Central memory CD4-positive, alpha-beta T cell (primary cell): ENCODE data around the gene GTF3C2.
A peak's percentile ranks its signal among the peaks of the same experiment; 100 is the strongest.
"Not testable (repeated sequence)": the region's sequence is repeated elsewhere in the genome, so short reads cannot be mapped to it uniquely, and the experiment has no call there.

Experiments
- DNase-seq: peaks from one replicate; pipeline ENCODE4 v3.0.0; 2022

Gene GTF3C2

DNA sequence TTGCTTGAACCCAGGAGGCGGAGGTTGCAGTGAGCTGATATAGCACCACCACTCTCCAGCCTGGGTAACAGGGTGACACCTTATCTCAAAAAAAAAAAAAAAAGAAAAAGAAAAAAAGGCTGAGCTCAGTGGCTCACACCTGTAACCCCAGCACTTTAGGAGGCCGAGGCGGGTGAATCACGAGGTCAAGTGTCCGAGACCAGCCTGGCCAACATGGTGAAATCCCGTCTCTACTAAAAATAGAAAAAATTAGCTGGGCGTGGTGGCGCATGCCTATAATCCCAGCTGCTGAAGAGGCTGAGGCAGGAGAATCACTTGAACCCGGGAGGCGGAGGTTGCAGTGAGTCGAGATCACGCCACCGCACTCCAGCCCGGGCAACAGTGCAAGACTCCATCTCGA, 36.7 kb downstream of the GTF3C2 start:
- not testable (repeated sequence) for DNase-seq

DNA sequence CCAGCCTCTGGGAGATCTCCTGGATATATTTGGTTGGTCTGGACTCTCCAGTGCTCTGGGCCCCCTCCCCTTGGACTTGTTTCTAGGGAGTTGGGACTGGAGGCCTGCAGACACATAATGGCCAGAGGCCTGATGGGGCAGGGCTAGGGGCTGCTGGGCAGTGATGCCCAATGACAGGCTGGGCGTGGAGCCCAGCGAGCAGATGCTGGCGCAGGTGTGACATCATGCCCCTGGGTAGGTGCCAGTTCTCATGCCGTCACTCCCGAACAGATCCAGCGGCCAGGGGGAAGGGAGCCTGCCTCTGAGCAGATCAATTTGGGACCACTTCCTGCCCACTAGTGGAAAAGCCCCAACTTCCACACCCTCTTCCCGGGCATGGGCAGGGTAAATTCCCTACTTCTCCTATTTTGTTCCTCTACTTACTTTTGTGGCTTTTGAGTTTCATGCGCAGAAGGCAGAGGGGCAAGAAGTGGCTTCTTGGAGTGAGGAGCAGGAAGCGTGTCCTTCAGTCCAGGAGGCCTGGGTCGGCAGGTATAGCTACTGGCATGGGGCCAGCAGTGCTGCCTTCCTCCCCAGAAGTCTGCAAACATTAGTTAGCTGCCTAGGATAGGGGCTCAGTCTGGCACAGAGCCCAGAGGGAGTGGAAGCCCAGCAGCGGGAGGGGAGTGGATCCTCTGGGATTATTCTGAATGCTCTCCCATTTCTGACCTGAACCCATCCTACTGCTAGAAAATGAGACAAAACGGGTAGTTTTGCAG, 39.7 kb downstream of the GTF3C2 start:
- no peak for DNase-seq

- no peak for DNase-seq
Observed at GRCh38 chr2:27315122-27315521, 41.4 kb downstream of the GTF3C2 start.

DNA sequence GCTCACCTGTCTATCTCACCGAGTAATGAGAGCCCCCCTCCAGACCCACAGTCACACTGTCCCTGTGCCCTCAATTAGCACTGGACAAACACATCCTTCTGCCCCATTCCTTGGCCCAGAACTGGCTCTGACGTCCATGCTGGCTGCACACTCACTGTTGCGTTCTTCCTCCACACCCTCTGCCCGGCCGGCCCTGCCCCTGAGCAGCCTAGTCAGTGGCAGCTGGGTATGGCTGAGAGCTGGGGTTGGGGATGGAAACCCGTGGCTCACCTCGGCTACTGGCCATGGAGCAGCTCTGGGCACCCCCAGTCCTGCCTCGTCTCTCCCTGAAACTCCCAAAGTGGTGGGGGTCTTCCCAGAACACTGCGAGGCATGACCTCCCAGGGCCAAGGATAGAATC, 41.9 kb downstream of the GTF3C2 start:
- no peak for DNase-seq

GRCh38 chr2:27313882-27314645, 42.5 kb downstream of the GTF3C2 start:
- no peak for DNase-seq

- no peak for DNase-seq
Observed at GRCh38 chr2:27312152-27312551, 44.4 kb downstream of the GTF3C2 start.

GRCh38 chr2:27309651-27310050, 46.9 kb downstream of the GTF3C2 start:
- no peak for DNase-seq

GRCh38 chr2:27308359-27308881, 48.1 kb downstream of the GTF3C2 start, which contains the start of gene UCN:
TSS of gene UCN (minus strand) at chr2:27308445. CDS start at chr2:27307895, 550 bp downstream.
- no peak for DNase-seq

GRCh38 chr2:27307545-27308358, 48.8 kb downstream of the GTF3C2 start:
- DNase-seq = no peak

DNA sequence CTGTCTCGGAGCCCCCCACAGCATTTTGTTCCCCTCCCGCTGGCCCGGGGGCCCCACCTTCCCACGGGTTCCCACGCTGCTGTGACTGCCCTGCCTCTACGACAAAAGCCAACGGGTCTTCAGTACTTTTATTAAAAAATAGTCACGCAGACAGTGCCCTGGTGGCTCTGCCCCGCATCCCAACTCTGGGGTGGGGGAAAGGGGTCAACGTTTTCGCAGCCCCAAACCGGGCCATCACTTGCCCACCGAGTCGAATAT, 49.3 kb downstream of the GTF3C2 start:
- DNase-seq = no peak

DNA sequence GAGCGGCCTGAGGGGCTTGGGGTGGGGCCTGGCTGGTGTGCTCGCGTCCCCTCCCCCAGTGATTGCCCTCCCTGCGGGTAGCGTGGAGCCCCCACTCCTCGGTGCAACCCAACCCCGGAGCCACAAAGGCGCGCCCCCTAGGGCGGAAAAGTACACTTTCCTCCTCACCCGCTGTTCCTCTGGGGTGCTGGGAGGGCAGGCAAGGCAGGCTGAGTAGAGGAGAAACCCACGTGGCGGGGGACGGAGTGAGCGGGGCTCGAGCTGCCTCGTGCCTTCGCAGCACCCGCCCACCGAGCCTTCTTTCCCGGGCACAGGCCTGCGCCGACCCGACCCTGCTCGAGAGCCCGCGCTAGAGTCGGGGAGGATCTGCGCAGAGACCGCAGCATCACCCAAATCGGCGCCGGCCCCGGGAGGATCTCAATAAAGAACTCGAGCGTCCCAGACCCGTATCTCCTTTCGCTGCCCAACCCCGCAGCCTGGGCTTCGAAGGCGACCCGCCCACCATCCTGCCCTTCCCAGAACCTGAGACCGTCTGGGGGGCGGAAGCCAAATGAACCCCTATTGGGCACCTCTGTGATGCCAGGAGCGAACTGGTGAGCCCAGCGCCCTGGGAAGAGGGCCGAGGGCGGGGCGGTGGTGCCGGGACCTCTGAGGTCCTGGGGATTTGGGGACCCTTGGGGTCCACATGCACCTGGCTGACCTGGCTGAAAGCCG, 49.8 kb downstream of the GTF3C2 start:
- no peak for DNase-seq

DNA sequence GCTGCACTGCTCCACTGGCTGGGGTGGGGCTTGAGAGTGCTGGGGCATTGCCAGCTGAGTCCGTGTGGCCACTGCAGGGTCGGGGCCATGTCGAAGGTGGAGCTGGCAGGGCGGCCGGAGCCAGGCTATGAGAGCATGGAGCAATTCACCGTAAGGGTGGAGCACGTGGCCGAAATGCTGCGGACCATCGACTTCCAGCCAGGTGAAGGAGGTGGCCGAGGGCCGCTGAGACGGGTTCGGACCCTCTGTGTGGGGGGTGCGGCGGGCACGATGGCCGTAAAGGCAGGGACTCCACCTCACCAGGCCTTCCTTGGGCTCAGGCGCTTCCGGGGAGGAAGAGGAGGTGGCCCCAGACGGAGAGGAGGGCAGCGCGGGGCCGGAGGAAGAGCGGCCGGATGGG, 50.4 kb downstream of the GTF3C2 start:
- DNase-seq = no peak

- no peak for DNase-seq
Observed at GRCh38 chr2:27305516-27305915, 51.0 kb downstream of the GTF3C2 start.

GRCh38 chr2:27304488-27305240, 51.9 kb downstream of the GTF3C2 start:
- DNase-seq = no peak

DNA sequence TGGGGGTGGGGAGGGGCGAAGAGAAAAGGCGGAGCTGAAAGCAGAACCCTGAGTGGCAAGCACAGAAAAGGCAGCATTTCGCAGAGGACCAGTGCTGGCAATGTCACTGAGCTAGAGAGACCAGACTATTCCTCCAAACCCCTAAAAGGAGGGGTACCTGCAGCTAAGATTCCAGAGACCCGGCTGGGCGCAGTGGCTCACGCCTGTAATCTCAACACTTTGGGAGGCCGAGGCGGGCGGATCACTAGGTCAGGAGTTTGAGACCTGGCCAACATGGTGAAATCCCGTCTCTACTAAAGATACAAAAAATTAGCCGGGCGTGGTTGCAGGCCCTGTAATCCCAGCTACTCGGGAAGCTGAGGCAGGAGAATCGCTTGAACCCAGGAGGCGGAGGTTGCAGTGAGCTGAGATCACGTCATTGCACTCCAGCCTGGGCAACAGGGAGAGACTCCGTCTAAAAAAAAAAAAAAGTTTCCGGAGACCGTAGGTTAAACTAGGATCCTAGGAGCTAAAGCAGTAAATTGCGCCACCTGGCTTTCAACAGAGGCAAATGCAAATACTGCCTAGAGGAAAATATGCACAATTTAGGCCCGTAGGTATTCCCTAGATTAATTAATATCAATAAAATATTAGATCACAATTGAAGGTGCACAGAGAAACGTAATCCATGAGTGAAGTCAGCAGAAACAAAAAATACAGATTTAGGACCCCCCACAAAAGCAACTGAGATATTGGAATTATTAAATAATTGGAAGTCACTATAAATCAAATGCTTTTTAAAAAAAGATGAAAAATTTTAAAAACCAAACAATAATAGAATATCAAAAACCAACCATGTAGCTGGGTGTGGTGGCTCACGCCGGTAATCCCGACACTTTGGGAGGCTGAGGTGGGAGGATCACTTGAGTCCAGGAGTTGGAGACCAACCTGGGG, 53.2 kb downstream of the GTF3C2 start:
- DNase-seq = peak; percentile 50

GRCh38 chr2:27300606-27301005, 56.0 kb downstream of the GTF3C2 start:
- not testable (repeated sequence) for DNase-seq

- no peak for DNase-seq
Observed at GRCh38 chr2:27298391-27299080, 58.0 kb downstream of the GTF3C2 start.

DNA sequence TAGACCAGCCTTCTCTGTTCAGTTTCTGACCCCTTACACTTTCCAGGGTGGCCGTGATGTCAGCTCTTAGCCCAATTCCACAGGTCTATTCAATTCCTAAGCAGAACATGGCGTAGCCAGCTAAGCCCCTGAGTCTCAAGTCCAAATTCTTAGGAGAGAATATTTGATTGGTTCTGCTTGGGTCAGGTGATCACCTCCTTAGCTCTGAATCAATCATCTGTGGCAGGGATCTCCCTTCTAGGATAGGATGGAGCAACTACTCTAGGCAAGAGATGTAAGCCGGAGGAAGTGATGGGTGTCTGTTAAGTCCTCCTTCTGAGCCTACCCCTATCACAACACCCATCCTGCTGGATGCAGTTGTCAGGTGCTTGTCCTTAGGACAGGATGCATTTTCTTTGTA, 59.4 kb downstream of the GTF3C2 start:
- DNase-seq = no peak

DNA sequence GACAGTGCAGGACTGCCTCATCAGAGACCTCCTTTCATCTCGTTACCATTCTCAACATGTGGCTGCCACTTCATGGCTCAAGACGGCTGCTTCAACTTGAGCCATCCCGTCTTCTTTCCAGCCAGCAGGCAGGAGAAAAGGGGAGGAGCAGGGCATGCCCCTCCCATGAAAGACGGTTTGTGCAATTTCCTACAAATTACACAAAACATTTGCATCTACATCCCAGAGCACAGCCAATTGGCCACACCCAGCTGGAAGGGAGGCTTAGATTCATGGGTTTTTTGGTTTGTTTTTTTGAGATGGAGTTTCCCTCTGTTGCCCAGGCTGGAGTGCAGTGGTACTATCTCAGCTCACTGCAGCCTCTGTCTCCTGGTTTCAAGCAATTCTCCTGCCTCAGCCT, 60.1 kb downstream of the GTF3C2 start:
- no peak for DNase-seq

DNA sequence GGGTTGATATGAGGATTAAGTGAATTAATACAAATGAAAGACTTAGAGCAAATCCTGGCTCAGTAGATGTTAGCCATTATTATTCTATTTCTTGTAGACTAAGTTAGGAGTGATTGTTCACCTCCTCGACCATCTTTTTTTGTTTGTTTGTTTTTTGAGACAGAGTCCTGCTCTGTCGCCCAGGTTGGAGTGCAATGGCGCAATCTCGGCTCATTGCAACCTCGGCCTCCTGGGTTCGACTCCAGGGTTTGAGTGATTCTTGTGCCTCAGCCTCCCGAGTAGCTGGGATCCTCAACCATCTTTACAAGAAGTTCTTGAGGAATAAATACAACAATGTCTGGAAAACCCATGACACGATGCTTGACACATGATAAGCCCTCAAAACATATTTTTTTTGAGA, 61.6 kb downstream of the GTF3C2 start:
- no peak for DNase-seq
